HG02588 (cell line): ENCODE data around the gene PPP1R9B.
A peak's percentile ranks its signal among the peaks of the same experiment; 100 is the strongest.

Experiments used
- ATAC-seq: cut with Tn5 transposase; IDR thresholded peaks from one replicate; pipeline ENCODE4 v1.9.1; 2021; ENCODE audit warnings: mild to moderate bottlenecking, moderate library complexity; ENCODE audit not compliant: unreplicated experiment

Gene PPP1R9B

GRCh38 chr17:50094753-50095619, 55.5 kb downstream of the PPP1R9B start, which contains the start of gene PDK2:
Gene PDK2, plus strand, starts transcription at chr17:50095351. Its CDS starts 85 bp downstream, at chr17:50095436.
- peak; percentile 92 for ATAC-seq

GRCh38 chr17:50094243-50094752, 56.2 kb downstream of the PPP1R9B start:
- ATAC-seq = no peak

- no peak for ATAC-seq
Measured at GRCh38 chr17:50093807-50094206, 56.7 kb downstream of the PPP1R9B start.

GRCh38 chr17:50093246-50093645, 57.2 kb downstream of the PPP1R9B start:
- no peak for ATAC-seq

GRCh38 chr17:50091918-50092285, 58.6 kb downstream of the PPP1R9B start:
- no peak for ATAC-seq

GRCh38 chr17:50090971-50091917, 59.2 kb downstream of the PPP1R9B start:
- no peak for ATAC-seq

- ATAC-seq = no peak
Measured at GRCh38 chr17:50090071-50090470, 60.4 kb downstream of the PPP1R9B start.

GRCh38 chr17:50088952-50089825, 61.3 kb downstream of the PPP1R9B start:
- ATAC-seq = no peak

GRCh38 chr17:50087912-50088405, 62.5 kb downstream of the PPP1R9B start:
- no peak for ATAC-seq

GRCh38 chr17:50087246-50087911, 63.1 kb downstream of the PPP1R9B start:
- peak; percentile 63 for ATAC-seq
